Measurements from ENCODE around the gene CSH1. TPM values are rescaled to one million over a fixed set of nuclear protein-coding genes. Genes with fewer than 3 reads are reported as not detected.

The CSH1 gene
- total and polyA plus RNA-seq, 2 donors (not counting 1 experiment from before 2014, with no cell fraction given), result not detected

DNA sequence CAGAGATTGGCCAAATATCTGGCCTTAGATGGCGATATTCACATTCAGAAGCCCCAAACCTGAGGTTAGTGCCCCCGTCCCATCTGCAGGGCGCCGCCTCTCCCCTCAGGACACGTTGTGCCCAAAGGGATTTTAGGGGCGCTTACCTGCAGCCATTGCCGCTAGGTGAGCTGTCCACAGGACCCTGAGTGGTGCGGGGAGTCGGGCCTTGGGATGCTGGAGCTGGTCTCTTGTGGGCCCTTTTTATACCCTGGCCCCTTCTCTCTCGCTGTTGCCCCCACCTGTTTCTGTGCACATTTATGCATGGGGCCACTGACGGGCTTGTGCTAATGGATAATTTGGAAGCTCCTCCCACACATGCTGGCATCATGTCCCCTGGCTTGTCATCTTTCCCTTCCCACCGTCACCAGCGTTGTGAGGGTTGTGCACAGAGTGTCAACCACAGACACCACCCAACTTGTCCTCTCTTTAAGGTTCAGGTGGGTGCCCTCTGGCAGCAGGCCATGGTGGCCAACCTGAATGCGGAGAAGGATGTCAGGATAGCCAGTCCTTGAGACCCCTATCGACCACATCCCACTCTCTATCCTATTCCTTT lies 14.8 kb upstream of the CSH1 start, which contains the start of gene CSHL1:
Gene CSHL1, minus strand, starts transcription at position 218 of the 595 bp plus-strand sequence. Its CDS starts 62 bp downstream, at position 156.
- Histone ChIP-seq H3K9ac (ENCODE audit: low read length) (no peak within 1 kb of the TSS), H4K20me1 (ENCODE audit: control insufficient read depth, insufficient read depth, low read length, poor library complexity, severe bottlenecking) (no peaks in the 10 kb centered on the region), H3K36me3 (replicated peaks in 1 of 2; ENCODE audit: control extremely low read depth in 1 of 2, control insufficient read depth in 1 of 2, extremely low read depth in 1 of 2, insufficient read depth in 2 of 2, low read length in 1 of 2) (no peaks in the 10 kb centered on the region), H3K27me3 (replicated peaks in 1 of 4; ENCODE audit: control extremely low read depth in 1 of 4, control insufficient read depth in 3 of 4, insufficient read depth in 4 of 4, low read length in 3 of 4) (peaks cover 0 to 5% (median 0%) of the 10 kb centered on the region in 4 experiments), H3K4me2 (replicated peaks; ENCODE audit: low read depth, low read length, poor library complexity, severe bottlenecking) (no peak within 1 kb of the TSS), H3K79me2 (ENCODE audit: control insufficient read depth, insufficient read depth, low read length) (no peaks in the 10 kb centered on the region), H3K27ac (ENCODE audit: low read length in 2 of 2) (no peak within 1 kb of the TSS), H2AFZ (ENCODE audit: insufficient read depth, low read depth, low read length, poor library complexity, severe bottlenecking) (no peak within 1 kb of the TSS), H3K9me3 (ENCODE audit: control extremely low read depth in 1 of 3, control insufficient read depth in 2 of 3, insufficient read depth in 1 of 3, low read length in 2 of 3) (no peaks in the 10 kb centered on the region), H3K4me1 (ENCODE audit: control insufficient read depth in 2 of 2, insufficient read depth in 2 of 2, low read length in 2 of 2) (peaks cover 21 to 34% of the 10 kb centered on the region in 2 donors), H3K4me3 (ENCODE audit: control extremely low read depth in 1 of 5, extremely low read depth in 1 of 5, insufficient read depth in 1 of 5, low read depth in 2 of 5, low read length in 4 of 5) (no peak within 1 kb of the TSS)
- peaks cover 8% of the 10 kb centered on the region for H3K27me3 Mint-ChIP-seq
- TF ChIP-seq EZH2 (IDR thresholded peaks at IDR 0.05; ENCODE audit: borderline replicate concordance, insufficient read depth, low read depth, low read length, poor library complexity, severe bottlenecking), result no peak
- TF ChIP-seq, protein P1, sequence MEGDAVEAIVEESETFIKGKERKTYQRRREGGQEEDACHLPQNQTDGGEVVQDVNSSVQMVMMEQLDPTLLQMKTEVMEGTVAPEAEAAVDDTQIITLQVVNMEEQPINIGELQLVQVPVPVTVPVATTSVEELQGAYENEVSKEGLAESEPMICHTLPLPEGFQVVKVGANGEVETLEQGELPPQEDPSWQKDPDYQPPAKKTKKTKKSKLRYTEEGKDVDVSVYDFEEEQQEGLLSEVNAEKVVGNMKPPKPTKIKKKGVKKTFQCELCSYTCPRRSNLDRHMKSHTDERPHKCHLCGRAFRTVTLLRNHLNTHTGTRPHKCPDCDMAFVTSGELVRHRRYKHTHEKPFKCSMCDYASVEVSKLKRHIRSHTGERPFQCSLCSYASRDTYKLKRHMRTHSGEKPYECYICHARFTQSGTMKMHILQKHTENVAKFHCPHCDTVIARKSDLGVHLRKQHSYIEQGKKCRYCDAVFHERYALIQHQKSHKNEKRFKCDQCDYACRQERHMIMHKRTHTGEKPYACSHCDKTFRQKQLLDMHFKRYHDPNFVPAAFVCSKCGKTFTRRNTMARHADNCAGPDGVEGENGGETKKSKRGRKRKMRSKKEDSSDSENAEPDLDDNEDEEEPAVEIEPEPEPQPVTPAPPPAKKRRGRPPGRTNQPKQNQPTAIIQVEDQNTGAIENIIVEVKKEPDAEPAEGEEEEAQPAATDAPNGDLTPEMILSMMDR (IDR thresholded peaks at IDR 0.05), result no peak
- POLR2A ChIA-PET, result interaction anchor here (0.6 to 2.9 kb wide), 5 partner anchors 12 to 116 kb away, joined by 3 to 12 read pairs (median 6); partner anchors contain the start of gene ICAM2
- intact Hi-C loops (cut with micrococcal nuclease), result loop anchor here (1.0 kb wide), 2 partner anchors 79 to 222 kb away; no protein-coding TSS in a partner anchor
- CTCF ChIA-PET, result interaction anchor here (0.6 to 26.0 kb wide), 23 partner anchors 8 to 507 kb away, joined by 3 to 834 read pairs (median 8); partner anchors contain the start of genes CD79B, ERN1, GH1 and ICAM2
- no peak for ATAC-seq (ENCODE audit: low read depth)
- peaks cover 36% of the 10 kb centered on the region for H3K4me1 Mint-ChIP-seq
- WGBS (ENCODE audit: insufficient coverage), result 81% methylated on average over 13 of the region's 15 CpGs
- H3K4me3 Mint-ChIP-seq, result no peak within 1 kb of the TSS
- no peak for DNase-seq
- H3K27ac Mint-ChIP-seq, result peak within 1 kb of the TSS; percentile 20
- H3K9me3 Mint-ChIP-seq (ENCODE audit: insufficient read depth), result no peaks in the 10 kb centered on the region

GRCh38 chr17:63910096-63910495 lies 13.7 kb upstream of the CSH1 start:
- POLR2A ChIA-PET, result interaction anchor here (2.9 kb wide), 1 partner anchor 36 kb away, joined by 12 read pairs; no protein-coding TSS in a partner anchor
- no peak overlapping the region for H3K4me3 ChIP-seq (ENCODE audit: control extremely low read depth in 1 of 5, extremely low read depth in 1 of 5, insufficient read depth in 1 of 5, low read depth in 2 of 5, low read length in 4 of 5)
- peaks cover 0 to 5% (median 0%) of the 10 kb centered on the region in 4 experiments for H3K27me3 ChIP-seq (replicated peaks in 1 of 4; ENCODE audit: control extremely low read depth in 1 of 4, control insufficient read depth in 3 of 4, insufficient read depth in 4 of 4, low read length in 3 of 4)
- no peak overlapping the region for H2AFZ ChIP-seq (ENCODE audit: insufficient read depth, low read depth, low read length, poor library complexity, severe bottlenecking)
- Mint-ChIP-seq H3K4me3 (no peak overlapping the region), H3K4me1 (peaks cover 27% of the 10 kb centered on the region), H3K9me3 (ENCODE audit: insufficient read depth) (no peaks in the 10 kb centered on the region), H3K27me3 (peaks cover 8% of the 10 kb centered on the region), H3K27ac (no peak overlapping the region)
- H3K79me2 ChIP-seq (ENCODE audit: control insufficient read depth, insufficient read depth, low read length), result no peaks in the 10 kb centered on the region
- no peak for ATAC-seq (ENCODE audit: low read depth)
- H3K36me3 ChIP-seq (replicated peaks in 1 of 2; ENCODE audit: control extremely low read depth in 1 of 2, control insufficient read depth in 1 of 2, extremely low read depth in 1 of 2, insufficient read depth in 2 of 2, low read length in 1 of 2), result no peaks in the 10 kb centered on the region
- no peak overlapping the region for H3K9ac ChIP-seq (ENCODE audit: low read length)
- H3K4me2 ChIP-seq (replicated peaks; ENCODE audit: low read depth, low read length, poor library complexity, severe bottlenecking), result no peak overlapping the region
- TF ChIP-seq EZH2 (IDR thresholded peaks at IDR 0.05; ENCODE audit: borderline replicate concordance, insufficient read depth, low read depth, low read length, poor library complexity, severe bottlenecking), result no peak
- TF ChIP-seq, protein P1 (IDR thresholded peaks at IDR 0.05), result no peak
- H3K4me1 ChIP-seq (ENCODE audit: control insufficient read depth in 2 of 2, insufficient read depth in 2 of 2, low read length in 2 of 2), result peaks cover 11 to 25% of the 10 kb centered on the region in 2 donors
- CTCF ChIA-PET, result interaction anchor here (1.0 to 26.0 kb wide), 14 partner anchors 10 to 509 kb away, joined by 3 to 834 read pairs (median 18); partner anchors contain the start of genes CD79B, ERN1, GH1 and ICAM2
- DNase-seq, result no peak
- no peak overlapping the region for H3K27ac ChIP-seq (ENCODE audit: low read length in 2 of 2)
- 92% methylated on average over 12 of the region's 14 CpGs for WGBS (ENCODE audit: insufficient coverage)
- H3K9me3 ChIP-seq (ENCODE audit: control extremely low read depth in 1 of 3, control insufficient read depth in 2 of 3, insufficient read depth in 1 of 3, low read length in 2 of 3), result no peaks in the 10 kb centered on the region
- H4K20me1 ChIP-seq (ENCODE audit: control insufficient read depth, insufficient read depth, low read length, poor library complexity, severe bottlenecking), result no peaks in the 10 kb centered on the region
- intact Hi-C loops (cut with micrococcal nuclease), result no loop called here
